WI38 (cell line): Measurements from ENCODE around the gene CILP.

Experiments used
- H3K4me3 ChIP-seq: 2 replicates; pipeline ENCODE4 v1.5.1; 2011; ENCODE audit warnings: low read depth, mild to moderate bottlenecking, control low read depth, low read length
- CTCF ChIP-seq: IDR thresholded peaks from 2 replicates; pipeline ENCODE4 v1.5.1; 2012; ENCODE audit warnings: low read depth, mild to moderate bottlenecking, control low read depth, low read length

CILP gene

GRCh38 chr15:65201918-65202317 is 9.4 kb downstream of the CILP start:
- no peak overlapping the region for H3K4me3 ChIP-seq
- no peak for TF ChIP-seq CTCF

DNA sequence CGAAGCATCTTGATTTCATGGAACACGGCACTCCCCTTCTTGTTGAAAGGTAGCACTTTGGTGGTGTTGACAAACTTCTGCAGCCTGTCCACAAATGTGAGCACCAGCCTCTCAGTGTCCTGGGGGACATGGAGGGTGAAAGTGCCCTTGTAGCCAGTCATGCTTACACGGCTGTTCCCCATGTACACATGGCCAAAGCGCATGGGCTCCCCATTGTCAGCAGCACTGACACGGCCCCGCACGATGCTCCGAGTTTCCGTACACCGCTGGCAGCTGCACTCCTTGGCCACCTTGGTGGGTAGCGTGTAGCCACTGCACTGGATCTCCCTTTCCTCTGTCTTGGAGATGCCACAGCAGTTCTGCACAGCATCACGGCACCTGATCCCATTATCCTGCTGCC is 12.7 kb downstream of the CILP start:
- H3K4me3 ChIP-seq, result no peak overlapping the region
- TF ChIP-seq CTCF, result no peak

- no peak overlapping the region for H3K4me3 ChIP-seq
- no peak for TF ChIP-seq CTCF
These were observed 14.0 kb downstream of the CILP start for GRCh38 chr15:65197337-65197645.

- H3K4me3 ChIP-seq, result no peak overlapping the region
- TF ChIP-seq CTCF, result no peak
These were observed 14.5 kb downstream of the CILP start for GRCh38 chr15:65196637-65197336.

DNA sequence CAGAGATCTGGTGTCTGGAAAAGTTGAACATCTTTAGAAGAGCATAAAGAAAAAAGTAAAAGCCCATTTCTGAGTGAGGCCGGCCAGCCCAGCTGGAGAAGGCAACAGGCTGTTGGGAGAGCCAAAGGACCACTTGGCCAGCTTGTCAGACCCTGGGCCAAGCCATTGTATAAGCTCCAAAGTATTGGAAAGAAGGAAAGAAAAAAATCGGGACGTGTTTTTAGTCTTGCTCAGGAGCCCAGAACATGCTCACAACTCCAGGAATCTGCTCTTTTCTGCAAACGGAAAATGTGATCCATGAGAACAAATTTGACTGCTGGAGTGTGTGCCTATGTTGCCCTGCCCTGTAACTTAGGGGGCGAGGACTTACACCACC is 15.7 kb downstream of the CILP start:
- no peak overlapping the region for H3K4me3 ChIP-seq
- no peak for TF ChIP-seq CTCF

DNA sequence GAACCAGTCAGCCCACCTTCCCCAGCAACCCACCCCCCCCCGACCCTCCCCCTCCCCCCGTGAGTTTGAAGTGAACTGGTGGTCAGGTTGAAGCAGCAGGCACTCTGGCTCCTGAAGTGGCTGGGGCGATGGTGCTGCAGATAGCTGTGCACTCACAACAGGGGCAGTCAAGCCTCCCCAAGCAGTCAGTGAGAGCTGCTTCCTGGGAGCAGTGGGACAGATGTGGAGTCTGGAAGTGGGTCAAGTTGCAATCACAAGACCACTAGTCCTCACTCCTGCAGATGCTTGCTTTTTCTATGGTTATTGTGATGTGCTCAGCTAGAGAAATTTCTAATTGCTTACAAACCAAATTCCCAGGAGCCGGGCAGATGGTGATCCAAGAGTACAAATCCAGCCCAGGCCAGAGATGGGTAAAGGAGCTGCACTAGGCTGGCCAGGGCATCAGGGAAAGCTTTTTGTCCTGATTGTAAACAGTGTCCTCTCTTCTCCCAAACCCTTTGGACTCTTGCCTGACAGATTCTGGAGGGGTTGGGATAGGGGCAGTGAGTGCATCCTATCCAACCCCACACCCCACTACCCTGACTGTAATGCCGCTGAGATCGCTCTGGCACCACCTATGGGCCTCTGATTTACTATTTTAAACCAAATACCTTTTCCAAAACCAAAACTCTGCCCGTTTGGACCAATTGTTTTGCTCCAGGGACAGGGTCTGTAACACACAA is 16.3 kb downstream of the CILP start:
- no peak for TF ChIP-seq CTCF
- H3K4me3 ChIP-seq, result no peak overlapping the region

DNA sequence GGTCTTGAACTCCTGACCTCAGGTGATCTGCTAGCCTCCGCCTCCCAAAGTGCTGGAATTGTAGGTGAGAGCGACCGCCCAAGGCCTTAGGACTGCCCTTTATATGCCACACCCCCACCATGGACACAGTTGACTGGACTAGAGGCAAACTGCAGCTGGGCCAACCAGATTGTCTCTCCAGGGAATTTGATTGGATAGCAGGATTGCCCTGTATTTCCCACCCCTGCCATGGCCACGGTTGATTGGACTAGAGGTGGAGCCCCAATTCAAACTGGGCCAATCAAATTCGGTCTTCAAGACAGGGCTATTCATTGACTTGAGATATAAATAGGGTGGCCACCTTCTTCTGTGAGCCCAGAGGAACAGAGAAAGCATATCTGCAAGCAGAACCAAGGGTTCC is 19.3 kb downstream of the CILP start:
- no peak overlapping the region for H3K4me3 ChIP-seq

More for the DNA sequence above, 19.3 kb downstream of the CILP start:
- no peak for TF ChIP-seq CTCF
